ENCODE measurements around the gene VSTM2L.
"Not testable (repeated sequence)": the region's sequence is repeated elsewhere in the genome, so short reads cannot be mapped to it uniquely, and the experiment has no call there.

Gene VSTM2L

GRCh38 chr20:37937686-37938085 is 34.8 kb downstream of the VSTM2L start:
- no peak for DNase-seq (ENCODE audit: low spot score)

DNA sequence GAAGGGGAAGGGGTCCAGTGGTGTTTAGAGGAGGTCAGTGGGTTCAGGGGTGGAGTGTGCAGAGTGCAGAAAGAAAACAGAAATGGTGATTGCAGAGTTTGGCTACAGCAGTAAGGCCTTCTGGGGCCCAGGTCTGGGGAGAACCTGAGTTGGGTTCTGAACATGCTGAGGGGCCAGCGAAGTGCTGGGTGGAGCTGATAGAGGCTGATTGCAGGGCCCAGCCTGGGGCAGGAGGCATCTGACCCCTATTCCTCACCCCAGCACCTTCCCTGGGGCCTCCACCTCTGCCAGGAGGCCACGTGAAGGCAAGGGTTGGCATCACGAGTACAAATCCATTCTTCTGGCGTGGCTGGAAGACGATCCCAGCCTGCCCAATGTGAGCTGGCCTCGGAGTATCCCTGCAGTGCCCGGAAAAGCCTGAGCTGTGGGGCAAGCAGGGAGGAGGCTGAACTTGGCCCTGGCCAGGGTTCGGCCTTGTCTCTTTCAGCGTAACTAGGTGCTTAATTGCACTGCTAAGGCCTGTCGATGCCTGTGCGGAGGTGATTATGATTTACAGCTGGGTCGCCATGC is 35.3 kb downstream of the VSTM2L start:
- no peak for DNase-seq (ENCODE audit: low spot score)

GRCh38 chr20:37938954-37939353 is 36.0 kb downstream of the VSTM2L start:
- no peak for DNase-seq (ENCODE audit: low spot score)

- DNase-seq (ENCODE audit: low spot score), result no peak
These were observed 37.0 kb downstream of the VSTM2L start for GRCh38 chr20:37939701-37940560.

GRCh38 chr20:37940858-37941257 is 37.9 kb downstream of the VSTM2L start:
- DNase-seq (ENCODE audit: low spot score), result no peak

DNA sequence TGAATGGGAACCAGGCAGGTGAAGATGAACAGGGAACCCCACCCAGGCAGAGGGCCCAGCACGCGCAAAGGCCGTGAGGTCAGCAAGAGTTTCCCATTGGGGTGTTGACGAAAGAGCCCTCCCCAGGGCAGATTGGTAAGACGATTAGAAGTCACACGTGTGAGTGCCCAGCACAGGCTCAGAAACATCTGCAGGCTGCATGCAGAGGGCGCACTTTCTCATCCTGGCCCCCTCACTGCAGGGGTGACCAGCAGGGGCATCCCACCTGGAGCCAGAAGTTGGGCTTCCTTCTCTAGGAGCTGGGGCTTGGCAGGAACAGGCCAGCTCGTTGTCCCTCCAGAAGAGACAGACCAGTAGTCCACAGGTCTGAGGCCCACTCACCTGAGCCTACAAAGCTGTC is 38.4 kb downstream of the VSTM2L start:
- DNase-seq (ENCODE audit: low spot score), result no peak

GRCh38 chr20:37941992-37942391 is 39.1 kb downstream of the VSTM2L start:
- no peak for DNase-seq (ENCODE audit: low spot score)

GRCh38 chr20:37943033-37943432 is 40.1 kb downstream of the VSTM2L start:
- DNase-seq (ENCODE audit: low spot score), result no peak

GRCh38 chr20:37943501-37944455 is 40.9 kb downstream of the VSTM2L start:
- no peak for DNase-seq (ENCODE audit: low spot score)

DNA sequence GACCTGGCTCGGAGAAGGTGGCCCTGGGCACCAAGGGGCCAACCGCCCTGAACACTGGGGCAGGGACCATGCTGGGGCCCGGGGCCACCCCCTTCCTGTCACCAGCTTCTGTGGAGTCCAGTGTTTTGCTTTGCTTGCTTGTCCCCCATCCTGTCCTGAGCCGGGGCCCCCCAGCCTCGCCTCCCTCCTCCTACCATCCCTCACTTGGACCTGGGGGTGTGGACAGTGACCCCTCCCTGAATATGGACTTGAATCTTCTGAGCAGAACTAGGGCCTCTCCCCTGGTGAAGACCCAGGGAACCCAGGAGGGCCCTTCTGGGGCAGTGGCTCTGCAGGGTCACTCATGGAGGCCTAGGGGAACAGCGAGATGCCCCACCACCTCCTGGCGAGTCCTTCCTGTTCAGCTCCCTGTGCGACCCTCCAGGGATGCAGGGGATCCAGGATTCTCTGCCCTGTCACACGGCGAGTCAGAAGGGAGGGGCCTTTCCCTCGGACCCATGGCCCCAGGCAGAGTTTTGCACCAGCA is 41.6 kb downstream of the VSTM2L start:
- no peak for DNase-seq (ENCODE audit: low spot score)

DNA sequence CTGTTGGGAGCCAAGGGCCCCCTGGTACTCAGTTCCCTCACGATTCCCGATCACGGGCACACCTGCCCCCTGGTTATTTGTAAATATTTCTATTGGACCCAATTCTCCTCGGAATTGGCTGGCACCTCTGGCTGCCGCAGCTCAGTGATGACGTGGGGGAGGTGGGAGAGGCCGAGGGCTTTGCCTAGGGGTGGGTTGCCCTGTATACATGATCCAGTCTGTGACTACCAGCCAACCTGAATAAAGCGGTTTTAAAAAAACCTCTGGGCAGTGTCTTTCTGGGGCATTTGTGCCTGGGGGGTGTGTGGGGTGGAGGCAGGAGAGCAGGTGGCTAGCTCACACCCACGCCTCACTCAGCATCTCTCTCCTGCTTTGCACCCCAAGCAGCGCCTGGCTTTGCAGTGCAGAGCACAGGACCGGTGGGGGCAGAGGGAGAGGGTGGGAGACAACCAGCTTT is 42.2 kb downstream of the VSTM2L start:
- DNase-seq (ENCODE audit: low spot score), result no peak

GRCh38 chr20:37946946-37947345 is 44.0 kb downstream of the VSTM2L start:
- no peak for DNase-seq (ENCODE audit: low spot score)

- no peak for DNase-seq (ENCODE audit: low spot score)
These were observed 45.0 kb downstream of the VSTM2L start for GRCh38 chr20:37947943-37948342.

DNA sequence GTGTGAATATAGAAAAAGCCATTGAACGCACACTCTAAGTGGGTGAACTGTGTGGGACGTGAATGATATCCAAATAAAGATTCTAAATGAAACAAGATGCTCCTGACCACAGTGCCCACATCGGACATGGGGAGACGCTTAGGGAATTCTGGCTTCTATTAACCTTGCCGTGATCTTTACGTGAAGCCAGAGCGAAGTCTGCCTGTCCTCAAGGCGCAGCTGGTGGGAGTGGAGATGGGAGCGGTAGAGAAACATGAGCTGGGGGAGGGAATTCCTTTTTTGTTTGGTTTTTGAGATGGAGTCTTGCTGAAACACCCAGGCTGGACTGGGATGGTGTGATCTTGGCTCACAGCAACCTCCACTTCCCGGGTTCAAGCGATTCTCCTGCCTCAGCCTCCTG is 46.0 kb downstream of the VSTM2L start:
- no peak for DNase-seq (ENCODE audit: low spot score)

DNA sequence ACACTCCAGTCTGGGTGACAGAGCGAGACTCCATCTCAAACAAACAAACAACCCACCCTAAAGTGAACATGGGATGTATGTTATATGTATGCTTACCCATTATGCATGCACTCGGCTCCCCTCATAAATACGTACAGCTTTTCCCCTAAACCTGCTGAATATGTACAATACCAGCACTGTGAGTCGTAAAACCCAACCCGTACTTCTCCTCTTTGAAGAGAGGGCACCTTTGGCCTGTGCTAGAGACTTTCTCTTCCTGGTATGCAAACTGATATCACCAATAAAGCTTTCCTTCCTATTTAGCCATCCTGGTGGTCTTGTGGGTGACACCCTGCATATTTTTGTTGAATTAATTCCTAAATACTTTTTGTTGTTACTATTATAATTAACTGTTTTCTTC is 51.3 kb downstream of the VSTM2L start:
- DNase-seq (ENCODE audit: low spot score), result no peak

DNA sequence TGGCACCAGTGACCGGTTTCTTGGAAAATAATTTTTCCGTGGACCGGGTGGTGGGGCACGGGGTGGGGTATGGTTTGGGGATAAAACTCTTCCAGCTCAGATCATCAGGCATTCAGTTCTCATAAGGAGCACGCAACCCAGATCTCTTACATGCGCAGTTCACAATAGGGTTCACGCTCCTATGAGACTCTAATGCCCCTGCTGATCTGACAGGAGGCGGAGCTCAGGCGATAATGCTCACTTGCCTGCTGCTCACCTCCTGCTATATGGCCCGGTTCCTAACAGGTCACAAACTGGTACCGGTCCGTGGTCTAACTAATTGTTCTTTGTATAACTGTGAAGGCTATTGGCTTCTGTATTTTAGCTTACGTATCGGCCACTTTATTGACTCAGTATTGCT is 51.7 kb downstream of the VSTM2L start:
- no peak for DNase-seq (ENCODE audit: low spot score)

DNA sequence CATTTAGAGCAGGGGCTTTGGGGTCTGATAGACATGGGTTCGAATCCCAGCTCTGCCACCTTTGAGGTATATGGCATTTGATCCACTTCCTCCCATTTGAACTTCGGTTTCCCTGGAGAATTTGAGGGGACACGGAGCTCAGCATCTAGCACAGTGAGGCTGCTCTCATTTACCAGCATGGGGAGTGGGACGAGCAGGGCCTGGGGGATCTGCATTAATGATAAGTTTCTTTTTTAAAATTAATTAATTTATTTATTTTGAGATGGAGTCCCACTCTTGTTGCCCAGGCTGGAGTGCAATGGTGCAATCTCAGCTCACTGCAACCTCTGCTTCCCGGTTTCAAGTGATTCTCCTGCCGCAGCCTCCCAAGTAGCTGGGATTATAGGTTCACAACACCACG is 52.6 kb downstream of the VSTM2L start:
- DNase-seq (ENCODE audit: low spot score), result no peak

DNA sequence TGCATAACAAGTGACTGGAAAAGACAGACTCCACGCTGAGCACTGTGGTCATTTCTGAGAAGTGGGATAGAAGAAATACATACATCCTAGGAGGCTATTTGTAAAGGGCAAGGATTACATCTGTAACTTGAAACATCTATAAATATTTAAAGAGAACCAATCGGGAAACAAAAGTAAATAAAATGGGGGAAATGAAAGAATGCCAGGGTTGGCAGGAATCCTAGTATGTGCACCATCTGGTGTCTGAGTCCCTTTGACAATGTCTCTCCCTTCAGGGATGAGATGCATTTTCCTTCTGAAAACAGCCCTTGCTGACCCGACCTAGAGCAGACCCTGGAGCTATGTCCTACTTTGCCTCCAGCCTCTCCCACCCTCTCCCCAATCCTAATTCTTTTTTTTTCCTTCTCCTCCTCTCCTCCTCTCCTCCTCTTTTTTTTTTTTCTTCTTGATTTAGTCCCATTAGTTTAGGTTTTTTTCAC is 53.2 kb downstream of the VSTM2L start:
- DNase-seq (ENCODE audit: low spot score), result no peak

DNA sequence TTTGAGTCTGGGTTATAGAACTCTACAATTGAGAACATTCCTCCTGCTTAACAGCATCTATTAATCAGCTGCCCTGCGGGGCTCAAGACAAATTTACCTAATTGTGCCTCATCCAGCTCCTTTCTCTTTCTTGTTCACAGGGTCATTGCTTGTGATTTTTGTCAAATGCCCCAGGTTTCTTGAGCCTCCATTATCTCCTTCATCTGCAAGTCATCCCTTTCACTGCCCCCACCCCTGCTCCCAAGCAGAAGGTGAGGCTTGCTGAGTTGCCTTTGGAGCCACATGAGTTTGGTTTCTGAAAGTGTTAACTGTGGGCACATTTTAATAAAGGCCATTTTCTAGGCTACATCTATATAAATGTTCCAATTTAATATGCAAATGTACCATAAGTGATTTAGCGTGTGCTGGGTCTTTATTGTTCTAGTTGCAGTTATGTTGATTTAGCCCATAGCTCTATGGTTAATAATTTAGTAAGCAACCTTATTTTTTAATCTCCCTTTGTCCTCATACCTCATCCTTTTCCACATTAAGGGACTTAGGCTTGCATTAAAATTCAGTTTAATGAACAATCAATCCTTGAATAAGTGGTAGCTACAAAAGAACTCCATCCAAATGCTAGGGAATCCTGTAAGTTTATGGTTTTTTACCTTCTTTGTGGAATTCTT is 56.1 kb downstream of the VSTM2L start:
- no peak for DNase-seq (ENCODE audit: low spot score)

GRCh38 chr20:37961066-37961465 is 58.1 kb downstream of the VSTM2L start:
- no peak for DNase-seq (ENCODE audit: low spot score)

GRCh38 chr20:37963483-37963882 is 60.6 kb downstream of the VSTM2L start:
- DNase-seq (ENCODE audit: low spot score), result not testable (repeated sequence)
